ENCODE results near the gene LYZL2.
"Not testable (repeated sequence)": the region's sequence is repeated elsewhere in the genome, so short reads cannot be mapped to it uniquely, and the experiment has no call there.

Gene LYZL2

GRCh38 chr10:30606313-30606712, 23.2 kb downstream of the LYZL2 start:
- Histone ChIP-seq H3K4me3 (ENCODE audit: low read length) (no peak overlapping the region), H3K27ac (ENCODE audit: low read length) (no peak overlapping the region), H4K20me1 (ENCODE audit: insufficient read depth, low read length) (no peaks in the 10 kb centered on the region), H3K36me3 (replicated peaks; ENCODE audit: insufficient read depth, low read length) (no peaks in the 10 kb centered on the region), H3K27me3 (replicated peaks; ENCODE audit: insufficient read depth, low read length) (no peaks in the 10 kb centered on the region), H3K4me1 (ENCODE audit: low read length) (no peaks in the 10 kb centered on the region), H3K9me2 (replicated peaks; ENCODE audit: insufficient read depth, low read length) (no peaks in the 10 kb centered on the region), H2AFZ (ENCODE audit: low read length) (no peak overlapping the region), H3K9ac (ENCODE audit: low read length) (no peak overlapping the region), H3K4me2 (ENCODE audit: low read depth, low read length) (no peak overlapping the region), H3K79me2 (ENCODE audit: low read length) (no peaks in the 10 kb centered on the region), H3F3A (ENCODE audit: insufficient read depth, low read length) (no peaks in the 10 kb centered on the region), H3K9me3 (replicated peaks; ENCODE audit: insufficient read depth, low read length) (no peaks in the 10 kb centered on the region)
- TF ChIP-seq CTCF (IDR thresholded peaks at IDR 0.05; ENCODE audit: low read length) (no peak), EZH2phosphoT487 (IDR thresholded peaks at IDR 0.05; ENCODE audit: low read length) (no peak), EZH2 (optimal IDR thresholded peaks at IDR 0.05; ENCODE audit: low read depth, low read length) (no peak)
- no peak for DNase-seq

GRCh38 chr10:30605341-30606121, 24.0 kb downstream of the LYZL2 start:
- H3K4me2 ChIP-seq (ENCODE audit: low read depth, low read length); DNase-seq: not testable (repeated sequence)

GRCh38 chr10:30603589-30603988, 26.0 kb downstream of the LYZL2 start:
- Histone ChIP-seq H3K79me2 (ENCODE audit: low read length) (no peaks in the 10 kb centered on the region), H3F3A (ENCODE audit: insufficient read depth, low read length) (no peaks in the 10 kb centered on the region), H3K27me3 (replicated peaks; ENCODE audit: insufficient read depth, low read length) (no peaks in the 10 kb centered on the region), H4K20me1 (ENCODE audit: insufficient read depth, low read length) (no peaks in the 10 kb centered on the region), H3K4me3 (ENCODE audit: low read length) (no peak overlapping the region), H3K27ac (ENCODE audit: low read length) (no peak overlapping the region), H3K4me1 (ENCODE audit: low read length) (no peaks in the 10 kb centered on the region), H3K9me3 (replicated peaks; ENCODE audit: insufficient read depth, low read length) (no peaks in the 10 kb centered on the region), H2AFZ (ENCODE audit: low read length) (no peak overlapping the region), H3K9ac (ENCODE audit: low read length) (no peak overlapping the region), H3K4me2 (ENCODE audit: low read depth, low read length) (no peak overlapping the region), H3K36me3 (replicated peaks; ENCODE audit: insufficient read depth, low read length) (no peaks in the 10 kb centered on the region), H3K9me2 (replicated peaks; ENCODE audit: insufficient read depth, low read length) (no peaks in the 10 kb centered on the region)
- TF ChIP-seq EZH2phosphoT487 (IDR thresholded peaks at IDR 0.05; ENCODE audit: low read length) (no peak), CTCF (IDR thresholded peaks at IDR 0.05; ENCODE audit: low read length) (no peak), EZH2 (optimal IDR thresholded peaks at IDR 0.05; ENCODE audit: low read depth, low read length) (no peak)
- DNase-seq = no peak

More at GRCh38 chr10:30605341-30606121, 24.0 kb downstream of the LYZL2 start:
- not testable (repeated sequence) for H3K9me3 ChIP-seq (replicated peaks; ENCODE audit: insufficient read depth, low read length); H3F3A ChIP-seq (ENCODE audit: insufficient read depth, low read length); H3K4me1 ChIP-seq (ENCODE audit: low read length); H3K79me2 ChIP-seq (ENCODE audit: low read length); H3K9me2 ChIP-seq (replicated peaks; ENCODE audit: insufficient read depth, low read length); H3K9ac ChIP-seq (ENCODE audit: low read length); H2AFZ ChIP-seq (ENCODE audit: low read length); H3K4me3 ChIP-seq (ENCODE audit: low read length); H4K20me1 ChIP-seq (ENCODE audit: insufficient read depth, low read length); H3K27me3 ChIP-seq (replicated peaks; ENCODE audit: insufficient read depth, low read length); H3K27ac ChIP-seq (ENCODE audit: low read length); H3K36me3 ChIP-seq (replicated peaks; ENCODE audit: insufficient read depth, low read length)

GRCh38 chr10:30602747-30603146, 26.8 kb downstream of the LYZL2 start:
- TF ChIP-seq CTCF (IDR thresholded peaks at IDR 0.05; ENCODE audit: low read length) (no peak), EZH2 (optimal IDR thresholded peaks at IDR 0.05; ENCODE audit: low read depth, low read length) (no peak)
- no peaks in the 10 kb centered on the region for H3K9me3 ChIP-seq (replicated peaks; ENCODE audit: insufficient read depth, low read length)
- DNase-seq = no peak
- no peak overlapping the region for H3K4me3 ChIP-seq (ENCODE audit: low read length)
- no peaks in the 10 kb centered on the region for H3F3A ChIP-seq (ENCODE audit: insufficient read depth, low read length)
- H3K36me3 ChIP-seq (replicated peaks; ENCODE audit: insufficient read depth, low read length) = no peaks in the 10 kb centered on the region
- H4K20me1 ChIP-seq (ENCODE audit: insufficient read depth, low read length) = no peaks in the 10 kb centered on the region
- no peak overlapping the region for H3K9ac ChIP-seq (ENCODE audit: low read length)
- no peaks in the 10 kb centered on the region for H3K27me3 ChIP-seq (replicated peaks; ENCODE audit: insufficient read depth, low read length)
- no peaks in the 10 kb centered on the region for H3K9me2 ChIP-seq (replicated peaks; ENCODE audit: insufficient read depth, low read length)
- no peak overlapping the region for H3K4me2 ChIP-seq (ENCODE audit: low read depth, low read length)
- H3K27ac ChIP-seq (ENCODE audit: low read length) = no peak overlapping the region
- H3K79me2 ChIP-seq (ENCODE audit: low read length) = no peaks in the 10 kb centered on the region
- H2AFZ ChIP-seq (ENCODE audit: low read length) = no peak overlapping the region
- H3K4me1 ChIP-seq (ENCODE audit: low read length) = no peaks in the 10 kb centered on the region
